DMS 273 (cell line): ENCODE results near the gene ANKRD66.

ENCODE experiments used
- DNase-seq: peaks from one replicate; lab custom pipeline; 2025; ENCODE audit not compliant: unreplicated experiment; lab: John Stamatoyannopoulos, UW

Gene ANKRD66

DNA sequence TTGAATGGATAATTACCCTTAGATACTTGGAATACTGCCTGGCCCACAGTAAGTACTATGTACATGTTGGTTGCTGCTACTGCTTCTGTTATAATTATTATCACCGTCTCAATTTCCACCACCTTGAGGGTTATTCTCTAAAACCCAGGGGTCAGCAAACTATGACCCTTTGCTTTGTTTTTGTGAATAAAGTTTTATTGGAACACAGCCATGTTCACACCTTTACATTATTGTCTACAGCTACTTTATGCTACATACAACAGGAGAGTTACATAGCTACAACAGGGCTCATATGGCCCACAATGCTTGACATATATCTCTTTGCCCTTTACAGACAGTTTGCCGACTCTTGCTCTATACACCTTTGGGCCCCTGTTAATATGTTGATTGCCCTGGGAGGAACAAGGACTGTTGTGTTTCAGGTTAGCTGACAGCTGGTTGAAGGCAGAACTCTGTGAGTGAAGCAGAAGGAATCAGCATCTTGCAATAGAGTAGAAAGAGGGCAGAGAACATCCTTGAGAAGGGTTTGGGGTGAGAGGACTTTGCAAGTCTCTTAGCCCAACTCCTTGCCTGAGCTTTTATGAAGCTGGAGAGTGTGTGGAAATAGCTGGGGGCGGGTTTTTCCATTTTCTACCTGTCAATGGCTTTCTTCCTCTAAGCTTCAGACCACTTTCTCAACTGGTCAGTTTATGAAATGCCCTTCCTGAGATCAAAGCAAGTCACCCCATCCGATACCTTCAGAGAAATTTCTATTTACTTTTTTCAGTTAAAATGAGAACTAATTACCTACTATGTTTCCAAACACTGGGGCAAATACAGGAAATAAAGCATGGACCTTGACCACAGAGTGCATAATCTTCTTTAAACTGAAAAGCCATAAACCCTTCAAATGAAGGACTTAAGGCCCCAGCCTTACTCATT, 43.0 kb downstream of the ANKRD66 start:
- no peak for DNase-seq

DNA sequence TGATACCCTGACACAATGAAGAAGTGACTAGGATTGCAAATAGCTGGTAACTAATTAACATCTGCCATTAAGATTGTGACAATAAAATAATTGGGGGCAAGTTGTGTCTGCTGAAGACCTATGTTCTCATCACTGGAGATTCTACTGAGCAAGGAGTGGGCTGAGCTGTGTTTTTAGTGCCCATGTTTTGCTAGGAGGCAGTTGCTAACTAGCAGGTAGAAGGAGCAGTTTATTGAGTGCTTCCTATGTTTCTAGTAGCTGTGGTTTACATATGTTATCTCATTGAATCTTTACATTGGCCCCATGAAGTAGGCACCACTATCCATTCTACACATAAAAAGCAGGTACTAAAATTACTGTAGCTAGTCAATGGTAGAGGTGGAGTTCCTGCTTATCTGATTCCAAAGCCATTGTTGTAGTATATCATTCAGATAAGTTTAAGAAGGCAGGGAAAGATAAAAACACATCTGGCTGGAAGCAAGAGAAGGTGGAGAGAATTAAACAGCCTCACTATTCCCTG, 43.7 kb downstream of the ANKRD66 start:
- no peak for DNase-seq

GRCh38 chr6:46792635-46793034, 45.9 kb downstream of the ANKRD66 start:
- DNase-seq, result no peak

- DNase-seq, result no peak
Measured at GRCh38 chr6:46793138-46793537, 46.4 kb downstream of the ANKRD66 start, which contains the start of gene MEP1A. MEP1A (plus strand) TSS chr6:46793389; CDS start chr6:46793399, 10 bp downstream.

- no peak for DNase-seq
Measured at GRCh38 chr6:46794068-46794467, 47.3 kb downstream of the ANKRD66 start.

GRCh38 chr6:46795816-46796215, 49.1 kb downstream of the ANKRD66 start:
- no peak for DNase-seq

DNA sequence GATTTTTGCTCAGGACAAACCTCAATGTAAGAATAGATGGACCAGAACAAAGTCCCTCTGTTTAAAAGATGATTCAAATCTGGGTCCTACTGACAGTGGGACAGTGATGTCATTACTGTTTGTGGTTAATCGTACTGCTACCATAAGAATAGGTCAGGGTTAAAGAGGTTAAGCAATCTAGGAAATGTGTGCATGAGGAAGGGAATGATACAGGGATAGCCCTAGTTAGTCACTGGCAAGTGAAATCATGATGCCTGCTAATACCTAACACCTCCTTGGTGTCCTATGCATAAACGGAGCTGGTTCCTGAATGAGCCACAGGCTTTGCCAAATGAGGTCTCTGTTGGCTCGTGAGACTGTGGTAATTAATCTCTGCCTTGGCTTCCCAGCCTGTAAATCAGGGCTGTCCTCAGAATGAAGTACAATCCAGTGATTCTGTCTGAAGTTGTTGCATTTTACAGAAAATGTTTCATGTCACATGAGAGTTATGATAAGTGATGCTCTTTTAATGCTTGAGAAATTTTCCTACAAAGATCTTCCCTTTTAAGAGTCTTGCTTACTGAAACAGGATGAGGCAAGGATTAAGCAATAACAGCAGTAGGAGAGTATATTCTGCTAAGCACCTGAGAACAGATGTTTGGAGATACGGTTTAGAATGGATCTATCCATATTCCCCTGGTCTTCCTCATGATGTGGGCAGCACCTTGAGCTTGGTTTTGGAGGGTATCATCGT, 50.3 kb downstream of the ANKRD66 start:
- no peak for DNase-seq

GRCh38 chr6:46799657-46800056, 52.9 kb downstream of the ANKRD66 start:
- DNase-seq, result no peak

DNA sequence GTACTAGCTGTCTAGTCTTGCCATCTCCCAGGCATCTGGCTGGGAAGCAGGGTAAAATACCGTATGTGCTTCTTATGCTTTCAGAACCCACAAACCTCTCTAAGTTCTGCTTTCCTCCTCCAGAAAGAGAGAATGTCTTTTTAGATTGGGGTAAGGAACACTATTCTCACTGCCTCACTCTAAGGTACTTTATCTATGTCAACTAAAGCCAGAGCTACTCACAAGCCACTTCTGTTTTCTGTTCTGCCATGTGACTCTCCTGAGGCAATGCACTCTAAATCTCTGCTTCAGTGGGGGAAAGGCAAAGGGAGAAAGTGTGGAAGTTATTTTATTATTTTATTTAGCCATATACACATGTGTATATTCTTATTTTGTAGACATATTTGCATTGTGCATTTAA, 62.1 kb downstream of the ANKRD66 start:
- no peak for DNase-seq
